ENCODE data around the gene MSI2.

DNA sequence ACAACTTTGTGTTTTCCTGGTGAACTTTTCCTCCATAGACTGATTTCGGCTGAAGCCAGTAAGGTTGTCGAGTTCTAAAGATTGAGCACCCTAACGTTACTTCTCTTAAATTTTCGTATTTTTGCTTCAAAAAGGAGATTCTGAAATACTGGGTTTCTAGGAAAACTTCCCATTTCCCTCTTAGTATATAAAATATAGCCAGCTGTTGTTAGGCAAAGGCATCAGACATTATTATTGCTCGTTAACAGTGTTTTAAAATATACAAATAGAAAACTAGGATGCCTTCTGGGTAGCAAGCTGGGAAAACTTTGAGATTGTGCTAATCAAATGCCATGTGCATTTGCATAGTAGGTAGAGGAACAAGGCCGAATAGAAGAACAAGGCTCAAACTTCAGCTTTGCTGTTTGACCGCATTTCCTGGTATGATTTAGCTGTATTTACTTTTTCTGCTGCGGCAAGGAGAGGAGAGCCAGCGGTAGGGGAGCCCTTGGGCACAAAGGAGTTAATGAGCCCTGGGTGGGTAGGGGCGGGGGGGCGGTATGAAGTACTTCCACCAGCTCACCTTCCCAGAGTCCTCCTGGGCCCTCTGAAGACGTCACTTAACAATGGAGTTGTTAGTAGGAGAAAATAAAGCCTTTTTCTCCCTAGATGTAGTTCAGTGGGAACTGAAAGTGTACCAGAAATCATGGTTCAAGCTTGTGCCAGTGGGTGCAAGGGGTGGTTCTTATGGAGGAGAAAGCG is 151.9 kb downstream of the MSI2 start:
- TF ChIP-seq ZFP30 (CRISPR knock-in tag; IDR thresholded peaks at IDR 0.05) (no peak), GLIS3 (CRISPR knock-in tag; IDR thresholded peaks at IDR 0.05) (no peak), OSR1 (CRISPR knock-in tag; IDR thresholded peaks at IDR 0.05) (no peak), CSRNP3 (CRISPR knock-in tag; IDR thresholded peaks at IDR 0.05) (no peak), SNAI2 (CRISPR knock-in tag; IDR thresholded peaks at IDR 0.05) (no peak), ZNF8 (CRISPR knock-in tag; IDR thresholded peaks at IDR 0.05) (no peak), CSDC2 (CRISPR knock-in tag; IDR thresholded peaks at IDR 0.05) (no peak), ARNTL (CRISPR knock-in tag; IDR thresholded peaks at IDR 0.05; ENCODE audit: borderline replicate concordance, low read depth) (no peak), RARB (CRISPR knock-in tag; IDR thresholded peaks at IDR 0.05) (no peak), ZC3H10 (CRISPR knock-in tag; IDR thresholded peaks at IDR 0.05) (no peak), ZNF70 (CRISPR knock-in tag; IDR thresholded peaks at IDR 0.05) (no peak), ESRRG (CRISPR knock-in tag; IDR thresholded peaks at IDR 0.05) (no peak)
- TF ChIP-seq, protein P1, sequence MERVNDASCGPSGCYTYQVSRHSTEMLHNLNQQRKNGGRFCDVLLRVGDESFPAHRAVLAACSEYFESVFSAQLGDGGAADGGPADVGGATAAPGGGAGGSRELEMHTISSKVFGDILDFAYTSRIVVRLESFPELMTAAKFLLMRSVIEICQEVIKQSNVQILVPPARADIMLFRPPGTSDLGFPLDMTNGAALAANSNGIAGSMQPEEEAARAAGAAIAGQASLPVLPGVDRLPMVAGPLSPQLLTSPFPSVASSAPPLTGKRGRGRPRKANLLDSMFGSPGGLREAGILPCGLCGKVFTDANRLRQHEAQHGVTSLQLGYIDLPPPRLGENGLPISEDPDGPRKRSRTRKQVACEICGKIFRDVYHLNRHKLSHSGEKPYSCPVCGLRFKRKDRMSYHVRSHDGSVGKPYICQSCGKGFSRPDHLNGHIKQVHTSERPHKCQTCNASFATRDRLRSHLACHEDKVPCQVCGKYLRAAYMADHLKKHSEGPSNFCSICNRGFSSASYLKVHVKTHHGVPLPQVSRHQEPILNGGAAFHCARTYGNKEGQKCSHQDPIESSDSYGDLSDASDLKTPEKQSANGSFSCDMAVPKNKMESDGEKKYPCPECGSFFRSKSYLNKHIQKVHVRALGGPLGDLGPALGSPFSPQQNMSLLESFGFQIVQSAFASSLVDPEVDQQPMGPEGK (CRISPR knock-in tag; IDR thresholded peaks at IDR 0.05; ENCODE audit: borderline replicate concordance): no peak
- TF ChIP-seq, protein P2, sequence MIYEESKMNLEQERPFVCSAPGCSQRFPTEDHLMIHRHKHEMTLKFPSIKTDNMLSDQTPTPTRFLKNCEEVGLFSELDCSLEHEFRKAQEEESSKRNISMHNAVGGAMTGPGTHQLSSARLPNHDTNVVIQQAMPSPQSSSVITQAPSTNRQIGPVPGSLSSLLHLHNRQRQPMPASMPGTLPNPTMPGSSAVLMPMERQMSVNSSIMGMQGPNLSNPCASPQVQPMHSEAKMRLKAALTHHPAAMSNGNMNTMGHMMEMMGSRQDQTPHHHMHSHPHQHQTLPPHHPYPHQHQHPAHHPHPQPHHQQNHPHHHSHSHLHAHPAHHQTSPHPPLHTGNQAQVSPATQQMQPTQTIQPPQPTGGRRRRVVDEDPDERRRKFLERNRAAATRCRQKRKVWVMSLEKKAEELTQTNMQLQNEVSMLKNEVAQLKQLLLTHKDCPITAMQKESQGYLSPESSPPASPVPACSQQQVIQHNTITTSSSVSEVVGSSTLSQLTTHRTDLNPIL (CRISPR knock-in tag; IDR thresholded peaks at IDR 0.05; ENCODE audit: low read depth): no peak
